H9 (cell line): ENCODE results near the gene XIRP1. TPM values are rescaled to one million over a fixed set of nuclear protein-coding genes. Genes with fewer than 3 reads are reported as not detected.

ENCODE experiments used
- DNase-seq: peaks from one replicate; pipeline ENCODE4 v3.0.0-alpha.2; 2017
- H2AFZ ChIP-seq: one replicate; pipeline ENCODE4 v1.6.1; 2013; ENCODE audit warnings: mild to moderate bottlenecking, low read length, control low read depth, moderate library complexity
- H2AK5ac ChIP-seq: 2 replicates; pipeline ENCODE4 v1.6.1; 2013; ENCODE audit warnings: low read length, control low read depth, mixed read lengths; ENCODE audit not compliant: insufficient read length
- H2BK120ac ChIP-seq: one replicate; pipeline ENCODE4 v1.6.1; 2013; ENCODE audit warnings: low read depth, mild to moderate bottlenecking, low read length, control low read depth, inconsistent platforms; ENCODE audit not compliant: poor library complexity, severe bottlenecking
- H2BK12ac ChIP-seq: 2 replicates; pipeline ENCODE4 v1.6.1; 2013; ENCODE audit warnings: low read length, control low read depth, mixed read lengths, low read depth; ENCODE audit not compliant: insufficient read length
- H2BK15ac ChIP-seq: 2 replicates; pipeline ENCODE4 v1.6.1; 2013; ENCODE audit warnings: low read depth, low read length, control low read depth
- H2BK20ac ChIP-seq: one replicate; pipeline ENCODE4 v1.6.1; 2013; ENCODE audit warnings: low read depth, mild to moderate bottlenecking, low read length, control low read depth, inconsistent platforms; ENCODE audit not compliant: poor library complexity, severe bottlenecking
- H2BK5ac ChIP-seq: 2 replicates; pipeline ENCODE4 v1.6.1; 2013; ENCODE audit warnings: low read length, control low read depth, mixed read lengths; ENCODE audit not compliant: insufficient read length
- H3K14ac ChIP-seq: 2 replicates; pipeline ENCODE4 v1.6.1; 2013; ENCODE audit warnings: low read length, control low read depth; ENCODE audit not compliant: insufficient read depth
- H3K18ac ChIP-seq: 2 replicates; pipeline ENCODE4 v1.6.1; 2013; ENCODE audit warnings: low read depth, mild to moderate bottlenecking, mixed read lengths, low read length, control low read depth; ENCODE audit not compliant: insufficient read length
- H3K23ac ChIP-seq: 2 replicates; pipeline ENCODE4 v1.6.1; 2013; ENCODE audit warnings: low read length, control low read depth, mixed read lengths, low read depth; ENCODE audit not compliant: insufficient read length
- H3K23me2 ChIP-seq: 2 replicates; pipeline ENCODE4 v1.6.1; 2013; ENCODE audit warnings: low read depth, mild to moderate bottlenecking, mixed read lengths, low read length, control low read depth; ENCODE audit not compliant: insufficient read length, poor library complexity, severe bottlenecking
- H3K27ac ChIP-seq: 2 replicates; pipeline ENCODE4 v1.5.1; 2013; ENCODE audit warnings: low read length, control low read depth, mixed read lengths, low read depth; ENCODE audit not compliant: insufficient read length
- H3K27me3 ChIP-seq: 2 replicates; pipeline ENCODE4 v1.6.1; 2013; ENCODE audit warnings: low read length, control low read depth, inconsistent platforms; ENCODE audit not compliant: insufficient read depth
- H3K4ac ChIP-seq: 2 replicates; pipeline ENCODE4 v1.6.1; 2013; ENCODE audit warnings: low read depth, mild to moderate bottlenecking, control low read depth, inconsistent platforms, low read length, moderate library complexity
- H3K4me1 ChIP-seq: 2 replicates; pipeline ENCODE4 v1.6.1; 2013; ENCODE audit warnings: low read length, control low read depth, inconsistent platforms; ENCODE audit not compliant: insufficient read depth
- H3K4me2 ChIP-seq: 2 replicates; pipeline ENCODE4 v1.6.1; 2013; ENCODE audit warnings: low read length, control low read depth, mixed read lengths; ENCODE audit not compliant: insufficient read length, insufficient read depth
- H3K56ac ChIP-seq: 2 replicates; pipeline ENCODE4 v1.6.1; 2013; ENCODE audit warnings: low read depth, mild to moderate bottlenecking, mixed read lengths, low read length, control low read depth; ENCODE audit not compliant: insufficient read length
- H3K79me1 ChIP-seq: 2 replicates; pipeline ENCODE4 v1.6.1; 2013; ENCODE audit warnings: low read depth, mild to moderate bottlenecking, moderate library complexity, low read length, control low read depth, inconsistent platforms; ENCODE audit not compliant: insufficient read depth, poor library complexity, severe bottlenecking
- H3K79me2 ChIP-seq: 2 replicates; pipeline ENCODE4 v1.6.1; 2013; ENCODE audit warnings: low read length, control low read depth, inconsistent platforms; ENCODE audit not compliant: insufficient read depth
- H3K9ac ChIP-seq: 2 replicates; pipeline ENCODE4 v1.6.1; 2013; ENCODE audit warnings: low read length, control low read depth, mixed read lengths; ENCODE audit not compliant: insufficient read length; ENCODE audit errors: extremely low read depth
- H3K9me3 ChIP-seq: one replicate; pipeline ENCODE4 v1.6.1; 2013; ENCODE audit warnings: low read depth, low read length, inconsistent platforms; ENCODE audit not compliant: control insufficient read depth
- H3T11ph ChIP-seq: one replicate; pipeline ENCODE4 v1.6.1; 2013; ENCODE audit warnings: mild to moderate bottlenecking, low read length, control low read depth, inconsistent platforms
- H4K20me1 ChIP-seq: one replicate; pipeline ENCODE4 v1.6.1; 2013; ENCODE audit not compliant: control insufficient read depth, insufficient read length, insufficient read depth
- H4K5ac ChIP-seq: 2 replicates; pipeline ENCODE4 v1.6.1; 2013; ENCODE audit warnings: low read depth, mild to moderate bottlenecking, mixed read lengths, low read length, control low read depth; ENCODE audit not compliant: insufficient read length
- H4K8ac ChIP-seq: replicated peaks from 2 replicates; pipeline ENCODE4 v1.6.1; 2013; ENCODE audit warnings: low read length, control low read depth, mixed read lengths, low read depth; ENCODE audit not compliant: insufficient read length
- H4K91ac ChIP-seq: 2 replicates; pipeline ENCODE4 v1.6.1; 2013; ENCODE audit warnings: low read depth, mild to moderate bottlenecking, moderate library complexity, mixed read lengths, low read length, control low read depth; ENCODE audit not compliant: insufficient read length
- H3K27ac Mint-ChIP-seq, 3 experiments: 2 replicates in 2 of 3; 3 replicates in 1 of 3; pipeline ENCODE4 v1.8.0; 2020 to 2021; ENCODE audit warnings: mixed read lengths in 3 of 3, mild to moderate bottlenecking in 1 of 3, moderate library complexity in 1 of 3
- H3K27me3 Mint-ChIP-seq: 2 replicates; pipeline ENCODE4 v1.8.0; 2021; ENCODE audit warnings: low read depth, mild to moderate bottlenecking, moderate library complexity, mixed read lengths
- H3K36me3 Mint-ChIP-seq, 3 experiments: 2 replicates in 2 of 3; 3 replicates in 1 of 3; pipeline ENCODE4 v1.8.0; 2020 to 2021; ENCODE audit warnings: low read depth in 3 of 3, mixed read lengths in 3 of 3; ENCODE audit not compliant: insufficient read depth in 1 of 3
- H3K4me1 Mint-ChIP-seq, 2 experiments: 2 replicates each; pipeline ENCODE4 v1.8.0; 2020; ENCODE audit warnings: mixed read lengths in 2 of 2
- H3K4me3 Mint-ChIP-seq, 2 experiments: 2 replicates in 1 of 2; 3 replicates in 1 of 2; pipeline ENCODE4 v1.8.0; 2020 to 2021; ENCODE audit warnings: mild to moderate bottlenecking in 2 of 2, mixed read lengths in 2 of 2, moderate library complexity in 1 of 2
- H3K9me3 Mint-ChIP-seq, 2 experiments: 2 replicates in 1 of 2; 3 replicates in 1 of 2; pipeline ENCODE4 v1.8.0; 2020; ENCODE audit warnings: mild to moderate bottlenecking in 2 of 2, mixed read lengths in 2 of 2, moderate library complexity in 1 of 2
- WGBS: extraction: QIAGEN DNeasy Blood & Tissue Kit; methylation state at CpG from one replicate; pipeline ENCODE4 v1.1.7; 2013; ENCODE audit warnings: missing lambda C conversion rate, low lambda C conversion rate, mixed read lengths; ENCODE audit not compliant: insufficient read length; ENCODE audit errors: extremely low coverage; 5-methylcytosine and 5-hydroxymethylcytosine counted together
- total RNA-seq: library from RNA; stranded (reverse); gene quantifications from 2 replicates; pipeline ENCODE4 v1.2.1, GENCODE V29; 2021
- TF ChIP-seq, protein P1 (sequence below): fragments of 200-600 bp; sonication (generic); conservative IDR thresholded peaks from 3 replicates; pipeline ENCODE4 v1.8.0; 2021; ENCODE audit warnings: antibody characterized with exemption, mild to moderate bottlenecking

XIRP1 gene
- total RNA-seq, 1 experiment from 2014 or later, result not detected

DNA sequence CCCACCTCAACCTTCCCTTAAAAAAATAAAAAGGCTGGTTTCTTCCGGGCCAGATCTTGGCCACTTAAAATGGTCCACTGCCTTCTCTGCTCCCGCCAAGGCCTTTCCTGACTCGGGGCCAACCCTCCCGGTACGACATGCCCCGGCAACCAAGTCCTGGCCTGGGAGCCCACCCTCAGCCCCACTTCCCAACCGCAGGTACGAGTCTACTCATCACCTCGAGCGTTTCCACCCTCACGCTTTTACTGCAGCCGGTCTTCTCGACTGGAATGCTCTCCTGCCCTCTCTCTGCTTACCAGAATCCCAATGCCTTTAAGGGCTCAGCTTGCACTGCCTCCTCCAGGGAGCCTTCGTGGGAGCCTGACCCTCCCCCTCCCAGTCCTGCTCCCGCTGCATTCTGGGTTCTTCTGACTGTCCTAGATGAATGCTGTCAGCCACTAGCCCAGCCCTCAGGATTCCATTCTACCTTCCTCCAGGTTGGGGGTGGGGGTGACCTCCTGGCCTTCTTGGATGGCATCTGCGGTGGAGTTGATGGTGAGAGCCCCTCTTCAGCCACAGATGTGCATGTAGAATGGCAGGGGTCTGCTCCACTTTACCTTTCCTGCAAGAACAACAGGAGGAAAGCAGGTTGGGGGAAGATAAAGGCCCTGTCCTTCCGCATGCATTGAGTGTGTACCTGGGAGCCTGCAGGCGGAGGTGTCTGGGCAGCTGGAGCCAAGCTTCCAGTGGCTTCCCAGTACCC lies 37.9 kb downstream of the XIRP1 start:
- H3K27ac ChIP-seq, result no peak overlapping the region
- no peak overlapping the region for H2BK20ac ChIP-seq
- no peaks in the 10 kb centered on the region; a peak in 1 of 7 replicates for H3K36me3 Mint-ChIP-seq
- no peaks in the 10 kb centered on the region; the same call in 1 of the 2 replicates for H3K27me3 Mint-ChIP-seq
- TF ChIP-seq, protein P1, sequence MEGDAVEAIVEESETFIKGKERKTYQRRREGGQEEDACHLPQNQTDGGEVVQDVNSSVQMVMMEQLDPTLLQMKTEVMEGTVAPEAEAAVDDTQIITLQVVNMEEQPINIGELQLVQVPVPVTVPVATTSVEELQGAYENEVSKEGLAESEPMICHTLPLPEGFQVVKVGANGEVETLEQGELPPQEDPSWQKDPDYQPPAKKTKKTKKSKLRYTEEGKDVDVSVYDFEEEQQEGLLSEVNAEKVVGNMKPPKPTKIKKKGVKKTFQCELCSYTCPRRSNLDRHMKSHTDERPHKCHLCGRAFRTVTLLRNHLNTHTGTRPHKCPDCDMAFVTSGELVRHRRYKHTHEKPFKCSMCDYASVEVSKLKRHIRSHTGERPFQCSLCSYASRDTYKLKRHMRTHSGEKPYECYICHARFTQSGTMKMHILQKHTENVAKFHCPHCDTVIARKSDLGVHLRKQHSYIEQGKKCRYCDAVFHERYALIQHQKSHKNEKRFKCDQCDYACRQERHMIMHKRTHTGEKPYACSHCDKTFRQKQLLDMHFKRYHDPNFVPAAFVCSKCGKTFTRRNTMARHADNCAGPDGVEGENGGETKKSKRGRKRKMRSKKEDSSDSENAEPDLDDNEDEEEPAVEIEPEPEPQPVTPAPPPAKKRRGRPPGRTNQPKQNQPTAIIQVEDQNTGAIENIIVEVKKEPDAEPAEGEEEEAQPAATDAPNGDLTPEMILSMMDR, result no peak
- peaks cover 64% of the 10 kb centered on the region in 2 experiments for H3K4me1 Mint-ChIP-seq
- peak overlapping the region; percentile 94 to 98 (median 97) for H3K27ac Mint-ChIP-seq
- H4K91ac ChIP-seq, result no peak overlapping the region
- H4K8ac ChIP-seq, result no peak overlapping the region
- H3K27me3 ChIP-seq, result no peaks in the 10 kb centered on the region
- no peaks in the 10 kb centered on the region; a peak in 2 of 5 replicates for H3K9me3 Mint-ChIP-seq
- H2AFZ ChIP-seq, result no peak overlapping the region
- H3K4me3 Mint-ChIP-seq, result peak overlapping the region; percentile 86 to 88
- H3K4me2 ChIP-seq, result peak overlapping the region; percentile 50
- H4K5ac ChIP-seq, result no peak overlapping the region
- no CpG with 5 or more reads among the region's 18 CpGs for WGBS
- H2BK5ac ChIP-seq, result no peak overlapping the region
- H3K9me3 ChIP-seq, result no peaks in the 10 kb centered on the region
- H3K23me2 ChIP-seq, result peaks cover 12% of the 10 kb centered on the region
- peaks cover 7% of the 10 kb centered on the region; the same call in 1 of the 2 replicates for H3K4me1 ChIP-seq
- no peaks in the 10 kb centered on the region for H4K20me1 ChIP-seq
- no peak overlapping the region for H2BK120ac ChIP-seq
- no peak overlapping the region for H2AK5ac ChIP-seq
- peak overlapping the region; percentile 15 for H3K18ac ChIP-seq
- peak; percentile 94 for DNase-seq
- H3K79me2 ChIP-seq, result peaks cover 5% of the 10 kb centered on the region; the same call in 1 of the 2 replicates
- no peak overlapping the region for H3K4ac ChIP-seq
- no peak overlapping the region for H2BK12ac ChIP-seq
- H3K9ac ChIP-seq, result no peak overlapping the region
- no peak overlapping the region for H3K56ac ChIP-seq
- H2BK15ac ChIP-seq, result no peak overlapping the region
- H3K14ac ChIP-seq, result no peak overlapping the region
- H3T11ph ChIP-seq, result no peak overlapping the region
- no peaks in the 10 kb centered on the region for H3K79me1 ChIP-seq
- H3K23ac ChIP-seq, result no peak overlapping the region
